WTC11 (cell line): ENCODE data around the gene BANK1. TPM values are rescaled to one million over a fixed set of nuclear protein-coding genes. Genes with fewer than 3 reads are reported as not detected.

Source experiments
- ATAC-seq: fragments of 200-7000 bp; cut with Tn5 transposase; 2 replicates; pipeline ENCODE4 v1.10.0; 2021; ENCODE audit warnings: mild to moderate bottlenecking, moderate library complexity
- CTCF ChIA-PET: fragments of 300-600 bp; sonication (Branson Sonifier 250); formaldehyde crosslinking; loops from one replicate; lab custom pipeline; 2021; ENCODE audit warnings: antibody characterized with exemption; lab: Charles Lee
- POLR2A ChIA-PET: fragments of 350-600 bp; sonication (Branson Sonifier 250); formaldehyde crosslinking; loops from one replicate; lab custom pipeline; 2021; ENCODE audit warnings: antibody characterized with exemption; lab: Charles Lee
- DNase-seq: peaks from one replicate; pipeline ENCODE4 v3.0.0; 2021; ENCODE audit warnings: low spot score
- H3K27ac Mint-ChIP-seq: 2 replicates; pipeline ENCODE4 v1.8.0; 2021; ENCODE audit warnings: mixed read lengths
- H3K27me3 Mint-ChIP-seq: 2 replicates; pipeline ENCODE4 v1.8.0; 2021; ENCODE audit warnings: low read depth, mild to moderate bottlenecking, moderate library complexity, mixed read lengths
- H3K36me3 Mint-ChIP-seq: 2 replicates; pipeline ENCODE4 v1.8.0; 2021; ENCODE audit warnings: mixed read lengths
- H3K4me1 Mint-ChIP-seq: 2 replicates; pipeline ENCODE4 v1.8.0; 2022; ENCODE audit warnings: mixed read lengths
- H3K4me3 Mint-ChIP-seq: 2 replicates; pipeline ENCODE4 v1.8.0; 2021; ENCODE audit warnings: mild to moderate bottlenecking, moderate library complexity, mixed read lengths
- H3K9me3 Mint-ChIP-seq: 2 replicates; pipeline ENCODE4 v1.8.0; 2021; ENCODE audit warnings: mixed read lengths
- JUN ChIP-seq: sonication (generic); formaldehyde crosslinking; IDR thresholded peaks from 2 replicates; pipeline ENCODE4 v1.8.0; 2023; ENCODE audit warnings: mild to moderate bottlenecking, missing genetic modification reagents
- NFYB ChIP-seq: sonication (generic); formaldehyde crosslinking; conservative IDR thresholded peaks from 2 replicates; pipeline ENCODE4 v1.8.0; 2022; ENCODE audit warnings: low read depth, missing genetic modification reagents
- NR1H2 ChIP-seq: sonication (generic); formaldehyde crosslinking; IDR thresholded peaks from 2 replicates; pipeline ENCODE4 v1.9.0; 2021; ENCODE audit warnings: mild to moderate bottlenecking, moderate library complexity, missing genetic modification reagents
- SMAD3 ChIP-seq: sonication (generic); formaldehyde crosslinking; IDR thresholded peaks from 2 replicates; pipeline ENCODE4 v1.8.0; 2022; ENCODE audit warnings: missing genetic modification reagents, mild to moderate bottlenecking, borderline replicate concordance
- TCF7 ChIP-seq: sonication (generic); formaldehyde crosslinking; IDR thresholded peaks from 2 replicates; pipeline ENCODE4 v1.8.0; 2022; ENCODE audit warnings: mild to moderate bottlenecking, low read depth, missing genetic modification reagents, moderate library complexity
- total RNA-seq: library from RNA; stranded (reverse); gene quantifications from 3 replicates; pipeline ENCODE4 v1.2.3, GENCODE V29; 2021
- TF ChIP-seq, protein P1 (sequence below): sonication (generic); formaldehyde crosslinking; IDR thresholded peaks from 2 replicates; pipeline ENCODE4 v1.8.1; 2022; ENCODE audit warnings: low read depth, missing genetic modification reagents, borderline replicate concordance
- TF ChIP-seq, protein P2 (sequence below): sonication (generic); formaldehyde crosslinking; IDR thresholded peaks from 2 replicates; pipeline ENCODE4 v1.8.0; 2023; ENCODE audit warnings: missing genetic modification reagents
- TF ChIP-seq, protein P3 (sequence below): sonication (generic); formaldehyde crosslinking; IDR thresholded peaks from 2 replicates; pipeline ENCODE4 v1.8.0; 2022; ENCODE audit warnings: mild to moderate bottlenecking, missing genetic modification reagents
- TF ChIP-seq, protein P4 (sequence below): fragments of 200-600 bp; IDR thresholded peaks from 2 replicates; pipeline ENCODE4 v1.8.0; 2022; ENCODE audit warnings: antibody characterized with exemption
- TF ChIP-seq, protein P5 (sequence below): sonication (generic); formaldehyde crosslinking; IDR thresholded peaks from 2 replicates; pipeline ENCODE4 v1.8.0; 2022; ENCODE audit warnings: mild to moderate bottlenecking, missing genetic modification reagents
- TF ChIP-seq, protein P6 (sequence below): sonication (generic); formaldehyde crosslinking; IDR thresholded peaks from 2 replicates; pipeline ENCODE4 v1.8.1; 2023; ENCODE audit warnings: mild to moderate bottlenecking, missing genetic modification reagents, borderline replicate concordance
- TF ChIP-seq, protein P7 (sequence below): sonication (generic); formaldehyde crosslinking; IDR thresholded peaks from 2 replicates; pipeline ENCODE4 v1.8.1; 2023; ENCODE audit warnings: mild to moderate bottlenecking, missing genetic modification reagents
- TF ChIP-seq, protein P8 (sequence below): sonication (generic); formaldehyde crosslinking; IDR thresholded peaks from 2 replicates; pipeline ENCODE4 v1.8.0; 2023; ENCODE audit warnings: mild to moderate bottlenecking, missing genetic modification reagents
- TF ChIP-seq, protein P9 (sequence below): sonication (generic); formaldehyde crosslinking; IDR thresholded peaks from 2 replicates; pipeline ENCODE4 v1.8.1; 2022; ENCODE audit warnings: low read depth, mild to moderate bottlenecking, moderate library complexity, missing genetic modification reagents, borderline replicate concordance

Gene BANK1
- total RNA-seq, 1 experiment from 2014 or later = 0.68 TPM

DNA sequence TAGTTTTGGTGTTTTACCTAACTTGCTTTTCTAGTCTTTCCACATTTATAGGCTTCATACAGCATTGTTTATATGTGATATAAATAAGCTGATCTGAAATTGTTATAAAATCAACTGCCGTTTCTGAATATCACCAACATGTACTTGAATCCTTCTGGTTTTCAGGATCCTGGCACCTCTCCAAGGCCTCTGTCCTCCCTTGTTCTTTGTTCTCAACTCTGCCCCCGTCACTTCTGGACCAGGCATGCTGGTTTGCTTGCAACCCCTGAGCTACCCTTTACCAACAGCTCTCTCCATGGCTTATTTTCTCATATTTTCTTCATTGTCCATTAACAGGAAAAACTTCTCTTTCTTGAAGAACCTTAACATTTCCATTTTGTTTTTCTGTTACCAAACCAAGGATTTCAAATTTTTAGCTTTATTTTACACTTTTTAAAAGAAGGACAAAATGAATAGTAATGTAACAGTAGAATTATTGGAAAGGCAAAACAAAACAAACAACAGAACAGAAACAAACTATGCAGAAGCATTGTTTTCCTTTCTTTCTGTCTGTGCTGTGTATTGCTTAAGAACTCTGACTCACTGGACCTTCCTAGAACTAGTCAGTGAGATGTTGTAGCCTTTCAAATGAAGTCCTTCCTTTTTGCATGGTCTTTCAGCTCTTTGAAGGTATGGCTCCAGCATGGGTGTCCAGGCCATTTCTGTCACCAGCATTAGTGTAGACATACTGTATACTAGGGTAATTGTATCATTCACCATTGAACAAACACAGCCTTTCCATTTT lies 44.8 kb downstream of the BANK1 start:
- ATAC-seq (no peak), DNase-seq (no peak)
- H3K4me1 Mint-ChIP-seq = peaks cover 11% of the 10 kb centered on the region
- no peak overlapping the region for H3K27ac Mint-ChIP-seq
- H3K4me3 Mint-ChIP-seq = no peak overlapping the region
- POLR2A ChIA-PET = no interaction called here
- no peaks in the 10 kb centered on the region for H3K36me3 Mint-ChIP-seq
- TF ChIP-seq, protein P1, sequence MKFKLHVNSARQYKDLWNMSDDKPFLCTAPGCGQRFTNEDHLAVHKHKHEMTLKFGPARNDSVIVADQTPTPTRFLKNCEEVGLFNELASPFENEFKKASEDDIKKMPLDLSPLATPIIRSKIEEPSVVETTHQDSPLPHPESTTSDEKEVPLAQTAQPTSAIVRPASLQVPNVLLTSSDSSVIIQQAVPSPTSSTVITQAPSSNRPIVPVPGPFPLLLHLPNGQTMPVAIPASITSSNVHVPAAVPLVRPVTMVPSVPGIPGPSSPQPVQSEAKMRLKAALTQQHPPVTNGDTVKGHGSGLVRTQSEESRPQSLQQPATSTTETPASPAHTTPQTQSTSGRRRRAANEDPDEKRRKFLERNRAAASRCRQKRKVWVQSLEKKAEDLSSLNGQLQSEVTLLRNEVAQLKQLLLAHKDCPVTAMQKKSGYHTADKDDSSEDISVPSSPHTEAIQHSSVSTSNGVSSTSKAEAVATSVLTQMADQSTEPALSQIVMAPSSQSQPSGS (CRISPR knock-in tag) = no peak
- TF ChIP-seq JUN = no peak
- TF ChIP-seq NFYB (CRISPR knock-in tag) = no peak
- TF ChIP-seq, protein P2, sequence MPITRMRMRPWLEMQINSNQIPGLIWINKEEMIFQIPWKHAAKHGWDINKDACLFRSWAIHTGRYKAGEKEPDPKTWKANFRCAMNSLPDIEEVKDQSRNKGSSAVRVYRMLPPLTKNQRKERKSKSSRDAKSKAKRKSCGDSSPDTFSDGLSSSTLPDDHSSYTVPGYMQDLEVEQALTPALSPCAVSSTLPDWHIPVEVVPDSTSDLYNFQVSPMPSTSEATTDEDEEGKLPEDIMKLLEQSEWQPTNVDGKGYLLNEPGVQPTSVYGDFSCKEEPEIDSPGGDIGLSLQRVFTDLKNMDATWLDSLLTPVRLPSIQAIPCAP (CRISPR knock-in tag) = no peak
- TF ChIP-seq, protein P3, sequence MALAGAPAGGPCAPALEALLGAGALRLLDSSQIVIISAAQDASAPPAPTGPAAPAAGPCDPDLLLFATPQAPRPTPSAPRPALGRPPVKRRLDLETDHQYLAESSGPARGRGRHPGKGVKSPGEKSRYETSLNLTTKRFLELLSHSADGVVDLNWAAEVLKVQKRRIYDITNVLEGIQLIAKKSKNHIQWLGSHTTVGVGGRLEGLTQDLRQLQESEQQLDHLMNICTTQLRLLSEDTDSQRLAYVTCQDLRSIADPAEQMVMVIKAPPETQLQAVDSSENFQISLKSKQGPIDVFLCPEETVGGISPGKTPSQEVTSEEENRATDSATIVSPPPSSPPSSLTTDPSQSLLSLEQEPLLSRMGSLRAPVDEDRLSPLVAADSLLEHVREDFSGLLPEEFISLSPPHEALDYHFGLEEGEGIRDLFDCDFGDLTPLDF (CRISPR knock-in tag) = no peak
- TF ChIP-seq, protein P4, sequence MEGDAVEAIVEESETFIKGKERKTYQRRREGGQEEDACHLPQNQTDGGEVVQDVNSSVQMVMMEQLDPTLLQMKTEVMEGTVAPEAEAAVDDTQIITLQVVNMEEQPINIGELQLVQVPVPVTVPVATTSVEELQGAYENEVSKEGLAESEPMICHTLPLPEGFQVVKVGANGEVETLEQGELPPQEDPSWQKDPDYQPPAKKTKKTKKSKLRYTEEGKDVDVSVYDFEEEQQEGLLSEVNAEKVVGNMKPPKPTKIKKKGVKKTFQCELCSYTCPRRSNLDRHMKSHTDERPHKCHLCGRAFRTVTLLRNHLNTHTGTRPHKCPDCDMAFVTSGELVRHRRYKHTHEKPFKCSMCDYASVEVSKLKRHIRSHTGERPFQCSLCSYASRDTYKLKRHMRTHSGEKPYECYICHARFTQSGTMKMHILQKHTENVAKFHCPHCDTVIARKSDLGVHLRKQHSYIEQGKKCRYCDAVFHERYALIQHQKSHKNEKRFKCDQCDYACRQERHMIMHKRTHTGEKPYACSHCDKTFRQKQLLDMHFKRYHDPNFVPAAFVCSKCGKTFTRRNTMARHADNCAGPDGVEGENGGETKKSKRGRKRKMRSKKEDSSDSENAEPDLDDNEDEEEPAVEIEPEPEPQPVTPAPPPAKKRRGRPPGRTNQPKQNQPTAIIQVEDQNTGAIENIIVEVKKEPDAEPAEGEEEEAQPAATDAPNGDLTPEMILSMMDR = no peak
- TF ChIP-seq NR1H2 (CRISPR knock-in tag) = no peak
- TF ChIP-seq, protein P5, sequence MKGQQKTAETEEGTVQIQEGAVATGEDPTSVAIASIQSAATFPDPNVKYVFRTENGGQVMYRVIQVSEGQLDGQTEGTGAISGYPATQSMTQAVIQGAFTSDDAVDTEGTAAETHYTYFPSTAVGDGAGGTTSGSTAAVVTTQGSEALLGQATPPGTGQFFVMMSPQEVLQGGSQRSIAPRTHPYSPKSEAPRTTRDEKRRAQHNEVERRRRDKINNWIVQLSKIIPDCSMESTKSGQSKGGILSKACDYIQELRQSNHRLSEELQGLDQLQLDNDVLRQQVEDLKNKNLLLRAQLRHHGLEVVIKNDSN = no peak
- no peak for TF ChIP-seq TCF7 (CRISPR knock-in tag)
- TF ChIP-seq, protein P6, sequence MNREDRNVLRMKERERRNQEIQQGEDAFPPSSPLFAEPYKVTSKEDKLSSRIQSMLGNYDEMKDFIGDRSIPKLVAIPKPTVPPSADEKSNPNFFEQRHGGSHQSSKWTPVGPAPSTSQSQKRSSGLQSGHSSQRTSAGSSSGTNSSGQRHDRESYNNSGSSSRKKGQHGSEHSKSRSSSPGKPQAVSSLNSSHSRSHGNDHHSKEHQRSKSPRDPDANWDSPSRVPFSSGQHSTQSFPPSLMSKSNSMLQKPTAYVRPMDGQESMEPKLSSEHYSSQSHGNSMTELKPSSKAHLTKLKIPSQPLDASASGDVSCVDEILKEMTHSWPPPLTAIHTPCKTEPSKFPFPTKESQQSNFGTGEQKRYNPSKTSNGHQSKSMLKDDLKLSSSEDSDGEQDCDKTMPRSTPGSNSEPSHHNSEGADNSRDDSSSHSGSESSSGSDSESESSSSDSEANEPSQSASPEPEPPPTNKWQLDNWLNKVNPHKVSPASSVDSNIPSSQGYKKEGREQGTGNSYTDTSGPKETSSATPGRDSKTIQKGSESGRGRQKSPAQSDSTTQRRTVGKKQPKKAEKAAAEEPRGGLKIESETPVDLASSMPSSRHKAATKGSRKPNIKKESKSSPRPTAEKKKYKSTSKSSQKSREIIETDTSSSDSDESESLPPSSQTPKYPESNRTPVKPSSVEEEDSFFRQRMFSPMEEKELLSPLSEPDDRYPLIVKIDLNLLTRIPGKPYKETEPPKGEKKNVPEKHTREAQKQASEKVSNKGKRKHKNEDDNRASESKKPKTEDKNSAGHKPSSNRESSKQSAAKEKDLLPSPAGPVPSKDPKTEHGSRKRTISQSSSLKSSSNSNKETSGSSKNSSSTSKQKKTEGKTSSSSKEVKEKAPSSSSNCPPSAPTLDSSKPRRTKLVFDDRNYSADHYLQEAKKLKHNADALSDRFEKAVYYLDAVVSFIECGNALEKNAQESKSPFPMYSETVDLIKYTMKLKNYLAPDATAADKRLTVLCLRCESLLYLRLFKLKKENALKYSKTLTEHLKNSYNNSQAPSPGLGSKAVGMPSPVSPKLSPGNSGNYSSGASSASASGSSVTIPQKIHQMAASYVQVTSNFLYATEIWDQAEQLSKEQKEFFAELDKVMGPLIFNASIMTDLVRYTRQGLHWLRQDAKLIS = no peak
- TF ChIP-seq, protein P7, sequence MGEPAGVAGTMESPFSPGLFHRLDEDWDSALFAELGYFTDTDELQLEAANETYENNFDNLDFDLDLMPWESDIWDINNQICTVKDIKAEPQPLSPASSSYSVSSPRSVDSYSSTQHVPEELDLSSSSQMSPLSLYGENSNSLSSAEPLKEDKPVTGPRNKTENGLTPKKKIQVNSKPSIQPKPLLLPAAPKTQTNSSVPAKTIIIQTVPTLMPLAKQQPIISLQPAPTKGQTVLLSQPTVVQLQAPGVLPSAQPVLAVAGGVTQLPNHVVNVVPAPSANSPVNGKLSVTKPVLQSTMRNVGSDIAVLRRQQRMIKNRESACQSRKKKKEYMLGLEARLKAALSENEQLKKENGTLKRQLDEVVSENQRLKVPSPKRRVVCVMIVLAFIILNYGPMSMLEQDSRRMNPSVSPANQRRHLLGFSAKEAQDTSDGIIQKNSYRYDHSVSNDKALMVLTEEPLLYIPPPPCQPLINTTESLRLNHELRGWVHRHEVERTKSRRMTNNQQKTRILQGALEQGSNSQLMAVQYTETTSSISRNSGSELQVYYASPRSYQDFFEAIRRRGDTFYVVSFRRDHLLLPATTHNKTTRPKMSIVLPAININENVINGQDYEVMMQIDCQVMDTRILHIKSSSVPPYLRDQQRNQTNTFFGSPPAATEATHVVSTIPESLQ = no peak
- TF ChIP-seq, protein P8, sequence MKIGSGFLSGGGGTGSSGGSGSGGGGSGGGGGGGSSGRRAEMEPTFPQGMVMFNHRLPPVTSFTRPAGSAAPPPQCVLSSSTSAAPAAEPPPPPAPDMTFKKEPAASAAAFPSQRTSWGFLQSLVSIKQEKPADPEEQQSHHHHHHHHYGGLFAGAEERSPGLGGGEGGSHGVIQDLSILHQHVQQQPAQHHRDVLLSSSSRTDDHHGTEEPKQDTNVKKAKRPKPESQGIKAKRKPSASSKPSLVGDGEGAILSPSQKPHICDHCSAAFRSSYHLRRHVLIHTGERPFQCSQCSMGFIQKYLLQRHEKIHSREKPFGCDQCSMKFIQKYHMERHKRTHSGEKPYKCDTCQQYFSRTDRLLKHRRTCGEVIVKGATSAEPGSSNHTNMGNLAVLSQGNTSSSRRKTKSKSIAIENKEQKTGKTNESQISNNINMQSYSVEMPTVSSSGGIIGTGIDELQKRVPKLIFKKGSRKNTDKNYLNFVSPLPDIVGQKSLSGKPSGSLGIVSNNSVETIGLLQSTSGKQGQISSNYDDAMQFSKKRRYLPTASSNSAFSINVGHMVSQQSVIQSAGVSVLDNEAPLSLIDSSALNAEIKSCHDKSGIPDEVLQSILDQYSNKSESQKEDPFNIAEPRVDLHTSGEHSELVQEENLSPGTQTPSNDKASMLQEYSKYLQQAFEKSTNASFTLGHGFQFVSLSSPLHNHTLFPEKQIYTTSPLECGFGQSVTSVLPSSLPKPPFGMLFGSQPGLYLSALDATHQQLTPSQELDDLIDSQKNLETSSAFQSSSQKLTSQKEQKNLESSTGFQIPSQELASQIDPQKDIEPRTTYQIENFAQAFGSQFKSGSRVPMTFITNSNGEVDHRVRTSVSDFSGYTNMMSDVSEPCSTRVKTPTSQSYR (CRISPR knock-in tag) = no peak
- no peak for TF ChIP-seq SMAD3 (CRISPR knock-in tag)
- TF ChIP-seq, protein P9, sequence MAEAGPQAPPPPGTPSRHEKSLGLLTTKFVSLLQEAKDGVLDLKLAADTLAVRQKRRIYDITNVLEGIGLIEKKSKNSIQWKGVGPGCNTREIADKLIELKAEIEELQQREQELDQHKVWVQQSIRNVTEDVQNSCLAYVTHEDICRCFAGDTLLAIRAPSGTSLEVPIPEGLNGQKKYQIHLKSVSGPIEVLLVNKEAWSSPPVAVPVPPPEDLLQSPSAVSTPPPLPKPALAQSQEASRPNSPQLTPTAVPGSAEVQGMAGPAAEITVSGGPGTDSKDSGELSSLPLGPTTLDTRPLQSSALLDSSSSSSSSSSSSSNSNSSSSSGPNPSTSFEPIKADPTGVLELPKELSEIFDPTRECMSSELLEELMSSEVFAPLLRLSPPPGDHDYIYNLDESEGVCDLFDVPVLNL (CRISPR knock-in tag) = no peak
- TF ChIP-seq, all 79 proteins: peak for 0
- CTCF ChIA-PET = no interaction called here
- no peaks in the 10 kb centered on the region for H3K9me3 Mint-ChIP-seq
- H3K27me3 Mint-ChIP-seq = no peaks in the 10 kb centered on the region
